Stimulated activated CD4-positive, alpha-beta T cell treated with anti-CD3 and anti-CD28 coated beads, Interleukin-1b, Interleukin-23, amount 100 ng/mL, for 48 hours (primary cell): ENCODE measurements around the gene CBARP.

Source experiments
- DNase-seq: peaks from one replicate; pipeline ENCODE4 v3.0.0-alpha.2; 2020

Gene CBARP

DNA sequence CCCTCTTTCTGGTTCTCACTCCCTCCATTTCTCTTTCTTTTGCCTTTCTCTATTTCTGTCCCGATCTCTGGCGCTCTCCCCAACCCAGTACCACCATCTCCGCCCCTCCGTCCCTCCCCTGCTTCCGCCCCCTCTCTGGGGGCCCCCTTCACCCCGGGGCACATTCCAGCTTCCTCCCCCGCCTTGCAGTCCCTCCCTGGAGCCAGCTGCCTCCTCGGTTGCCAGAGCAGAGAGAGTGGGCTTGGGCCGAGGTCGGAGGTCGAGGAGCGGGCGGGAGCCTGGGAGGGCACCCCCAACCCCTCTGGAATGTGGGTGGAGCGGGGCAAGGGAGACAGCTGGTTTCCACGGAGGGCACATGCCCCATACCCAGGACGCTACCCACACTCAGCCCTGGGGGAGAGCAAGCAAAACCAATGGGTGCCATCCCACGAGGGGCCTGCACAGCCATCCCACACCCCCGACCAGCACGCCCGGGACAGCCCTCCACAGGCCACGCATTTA lies 24.9 kb upstream of the CBARP start:
- no peak for DNase-seq

GRCh38 chr19:1261798-1262622 lies 24.2 kb upstream of the CBARP start:
- DNase-seq = no peak

DNA sequence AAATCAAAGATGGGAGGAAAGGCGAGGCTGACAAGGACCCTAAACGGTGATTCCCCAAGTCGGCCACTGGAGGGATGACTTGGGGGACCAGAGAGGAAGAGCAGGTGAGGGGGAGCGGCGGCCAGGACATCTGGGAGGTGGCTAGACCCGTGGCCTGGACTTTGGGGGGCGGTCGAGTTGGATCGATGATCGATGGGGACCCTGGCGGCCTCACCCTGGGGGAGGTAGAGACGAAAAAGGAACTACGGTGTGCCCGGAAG lies 23.7 kb upstream of the CBARP start:
- DNase-seq = no peak

DNA sequence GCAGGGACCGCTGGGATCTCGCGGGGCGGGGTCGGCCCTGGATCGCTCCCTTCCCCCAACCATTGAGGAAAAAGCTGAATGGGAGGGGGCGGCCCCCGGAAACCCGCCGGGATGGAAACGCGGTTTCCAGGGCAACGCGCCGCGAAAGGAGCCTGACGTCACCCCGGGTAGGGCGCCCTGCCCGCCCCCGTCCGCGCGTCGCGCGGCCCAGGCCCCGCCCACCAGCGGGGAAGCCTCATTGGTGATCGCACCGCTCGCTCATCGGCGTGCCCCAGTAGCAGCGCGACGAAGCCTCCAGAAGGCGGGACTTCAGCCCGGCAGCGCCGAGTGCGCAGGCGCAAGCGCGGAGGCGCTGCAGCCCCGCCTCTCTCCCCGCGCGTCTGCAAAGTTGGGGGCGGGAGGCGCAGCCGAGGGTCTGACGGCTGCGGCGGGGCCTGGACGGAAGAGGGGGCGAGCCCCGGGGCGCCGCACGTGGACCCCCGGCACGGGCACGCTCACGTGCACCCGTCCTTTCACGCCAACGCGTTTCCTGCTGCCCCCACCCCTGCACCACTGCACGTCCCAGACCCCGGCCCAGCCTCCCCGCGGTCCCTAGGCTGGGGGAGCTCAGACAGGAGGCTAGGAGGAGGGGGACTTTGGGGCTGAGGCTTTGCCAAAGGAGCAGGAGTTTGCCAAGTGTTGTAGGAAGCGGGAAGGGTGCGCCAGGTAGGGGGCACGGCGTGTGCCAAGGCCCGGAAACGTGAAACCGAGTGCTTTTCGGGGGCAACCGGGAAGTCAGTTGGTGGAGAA lies 23.1 kb upstream of the CBARP start:
- peak; percentile 97 for DNase-seq

- no peak for DNase-seq
Measured at GRCh38 chr19:1259876-1260748, 22.3 kb upstream of the CBARP start.

DNA sequence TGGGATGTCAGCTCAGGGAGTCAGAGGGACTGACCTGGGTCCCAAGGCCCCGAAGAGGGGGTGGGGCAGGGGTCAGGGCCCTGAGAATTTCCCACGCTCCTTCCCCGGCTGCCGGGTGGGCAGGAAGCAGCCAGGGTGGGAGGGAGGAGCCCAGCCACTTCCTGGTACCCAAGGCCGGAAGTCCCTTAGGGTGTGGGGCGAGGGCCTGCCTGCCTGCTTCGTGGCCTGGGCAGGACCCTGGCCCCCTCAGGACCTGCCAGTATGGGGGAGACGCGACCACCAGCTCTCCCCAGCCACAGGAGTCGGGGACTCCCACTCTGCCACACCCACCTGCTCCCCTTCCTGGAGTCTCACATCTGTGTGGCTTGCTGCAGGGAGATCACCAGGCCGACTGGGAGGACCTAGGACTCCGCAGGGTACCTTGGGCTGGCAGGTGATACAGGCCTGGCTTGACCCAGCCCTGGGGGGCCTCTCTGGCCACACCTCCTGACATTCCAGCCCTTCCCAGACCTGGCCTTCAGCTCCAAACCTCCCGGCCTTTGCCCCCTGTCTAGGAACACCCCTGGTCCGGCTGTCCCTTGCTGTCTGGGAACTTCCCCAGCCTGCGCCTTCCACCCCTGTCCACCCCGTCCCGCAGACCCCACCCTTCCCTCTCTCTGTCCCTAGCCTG lies 21.5 kb upstream of the CBARP start:
- peak; percentile 66 for DNase-seq

GRCh38 chr19:1258707-1259205 lies 21.0 kb upstream of the CBARP start:
- no peak for DNase-seq

DNA sequence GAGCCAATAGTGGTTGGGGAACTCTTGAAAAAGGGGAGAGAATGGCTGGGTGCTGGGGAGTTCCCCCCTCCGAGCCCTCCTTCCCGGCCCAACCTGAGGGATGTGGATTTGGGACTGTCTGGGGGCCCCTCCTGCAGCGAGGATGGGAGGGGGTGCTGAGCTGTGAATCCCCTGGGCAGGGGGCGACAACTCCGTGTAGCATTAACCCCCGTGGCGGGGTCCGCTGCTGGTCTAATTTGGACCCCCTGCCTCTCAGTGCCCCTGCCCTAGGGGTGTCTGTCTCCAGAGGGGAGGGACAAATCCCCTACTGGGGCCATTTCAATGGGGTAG lies 20.3 kb upstream of the CBARP start:
- DNase-seq = no peak

DNA sequence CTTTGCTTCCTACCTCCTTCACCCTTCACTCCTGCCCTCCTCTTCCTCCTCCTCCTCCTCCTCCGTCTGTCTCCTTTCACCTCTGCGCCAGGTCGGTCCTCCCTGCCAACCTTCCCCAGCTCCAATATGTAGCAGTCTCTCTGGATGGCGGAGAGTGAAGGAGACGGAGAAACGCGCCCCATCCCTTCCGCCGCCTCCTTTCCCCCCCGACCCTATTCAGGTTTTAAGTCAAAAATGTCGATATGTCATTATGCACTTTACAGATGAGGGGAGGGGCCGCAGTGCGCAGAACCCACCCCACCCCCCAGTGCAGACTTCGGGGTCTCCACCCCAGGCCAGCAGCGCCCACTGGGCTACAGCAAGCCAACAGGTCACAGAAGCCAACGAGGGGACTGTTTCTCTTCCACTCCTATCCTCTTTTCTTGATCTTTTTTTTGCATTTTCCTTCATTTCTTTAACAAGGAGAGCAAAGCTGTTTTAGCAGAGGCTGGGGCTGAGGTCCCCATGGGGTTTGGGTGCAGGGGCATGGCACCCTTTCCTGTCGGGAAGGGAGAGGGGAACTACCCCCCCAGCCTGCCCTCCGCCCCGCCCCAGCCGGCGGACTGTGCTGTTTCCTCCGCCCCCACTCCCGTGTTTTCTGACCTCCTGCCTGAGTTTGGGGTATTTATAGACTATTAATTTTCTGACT lies 19.8 kb upstream of the CBARP start:
- DNase-seq = no peak

GRCh38 chr19:1256646-1257474 lies 19.1 kb upstream of the CBARP start:
- no peak for DNase-seq

DNA sequence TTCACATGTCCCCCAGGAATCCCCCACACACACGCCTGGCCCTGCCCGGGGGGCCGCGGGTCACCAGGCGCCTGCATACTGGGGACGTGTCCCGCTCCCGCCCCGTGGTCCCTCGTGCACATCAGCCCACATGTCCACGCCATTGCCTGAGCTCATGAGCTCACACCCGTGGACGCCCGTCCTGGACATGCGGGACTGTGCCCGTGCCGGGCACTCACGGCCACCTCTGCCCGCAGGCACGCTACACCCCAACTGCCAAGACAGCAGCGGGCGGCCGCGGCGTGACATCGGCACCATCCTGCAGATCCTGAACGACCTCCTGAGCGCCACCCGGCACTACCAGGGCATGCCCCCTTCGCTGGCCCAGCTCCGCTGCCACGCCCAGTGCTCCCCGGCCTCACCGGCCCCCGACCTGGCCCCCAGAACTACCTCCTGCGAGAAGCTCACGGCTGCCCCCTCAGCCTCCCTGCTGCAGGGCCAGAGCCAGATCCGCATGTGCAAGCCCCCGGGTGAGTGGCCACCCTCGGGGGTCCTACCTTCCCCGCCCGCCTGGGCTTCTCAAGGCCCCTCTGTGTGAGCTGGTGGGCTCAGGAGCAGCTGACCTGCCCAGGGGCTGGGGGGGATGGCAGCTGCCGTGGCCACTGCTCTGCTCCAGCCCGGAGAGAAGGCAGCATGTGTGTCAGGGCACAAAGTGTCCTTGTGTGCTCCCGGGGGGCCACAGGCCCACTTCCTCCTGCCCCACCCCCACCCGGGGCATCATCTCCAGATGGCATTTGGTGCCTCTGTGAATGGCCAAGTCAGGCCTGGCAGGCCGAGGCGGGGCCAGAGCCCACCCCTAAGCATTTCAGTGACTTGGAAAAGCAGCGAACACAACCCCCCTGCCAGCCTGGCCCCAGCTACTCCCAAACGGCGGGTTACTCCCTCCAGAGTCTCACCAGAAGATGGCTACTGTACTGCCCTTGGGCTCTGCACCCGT lies 17.7 kb upstream of the CBARP start:
- DNase-seq = no peak

- no peak for DNase-seq
Measured at GRCh38 chr19:1254530-1255185, 16.9 kb upstream of the CBARP start.

- no peak for DNase-seq
Measured at GRCh38 chr19:1254081-1254527, 16.3 kb upstream of the CBARP start.

- no peak for DNase-seq
Measured at GRCh38 chr19:1253514-1254080, 15.8 kb upstream of the CBARP start.

GRCh38 chr19:1252821-1253513 lies 15.2 kb upstream of the CBARP start:
- peak; percentile 81 for DNase-seq

GRCh38 chr19:1252221-1252820 lies 14.5 kb upstream of the CBARP start:
- peak; percentile 61 for DNase-seq

DNA sequence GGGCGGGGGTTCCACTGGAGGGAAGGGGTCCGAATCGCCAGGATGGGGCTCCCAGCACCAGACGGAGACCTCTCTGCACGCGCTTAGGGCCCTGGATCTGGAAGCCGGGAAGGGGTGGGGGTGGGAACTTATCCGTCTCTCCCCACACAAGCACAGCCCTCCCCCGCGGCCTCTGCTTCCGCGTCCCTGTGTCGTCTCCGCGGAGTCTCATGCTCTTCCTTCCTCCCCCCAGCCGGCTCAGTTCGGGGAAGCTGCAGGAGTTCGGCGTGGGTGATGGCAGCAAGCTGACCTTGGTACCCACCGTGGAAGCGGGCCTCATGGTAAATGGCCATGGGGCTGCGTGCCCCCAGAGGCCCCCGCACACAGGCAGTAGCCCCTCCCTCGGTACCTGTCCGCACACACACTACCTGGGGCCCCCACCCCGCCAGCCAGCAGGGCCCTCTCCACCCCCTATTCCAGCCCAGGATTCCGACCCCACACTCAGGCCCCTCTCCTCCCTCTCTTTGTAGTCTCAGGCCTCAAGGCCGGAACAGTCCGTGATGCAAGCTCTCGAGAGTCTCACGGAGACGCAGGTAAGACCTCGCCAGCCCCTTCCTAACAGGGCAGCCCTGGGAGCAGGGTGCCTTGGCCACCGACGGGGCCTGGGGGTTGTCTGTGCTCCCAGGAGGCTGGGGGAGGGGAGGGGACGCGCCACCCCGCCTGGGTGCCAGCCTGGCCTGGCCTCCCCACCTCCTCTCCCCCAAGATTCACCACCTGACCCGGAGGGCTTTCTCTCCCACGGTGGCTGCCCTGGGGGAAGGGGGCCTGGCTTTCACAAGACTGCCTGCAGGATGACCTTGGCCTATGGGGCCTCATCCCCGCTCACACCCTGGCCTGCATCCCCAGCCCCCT lies 13.8 kb upstream of the CBARP start:
- DNase-seq = peak; percentile 67
